ENCODE data around the gene PSMB7.

The PSMB7 gene

GRCh38 chr9:124414612-124415011 lies 630 bp downstream of the PSMB7 start:
- TF ChIP-seq CTCF (IDR thresholded peaks at IDR 0.05; ENCODE audit: low read depth, low read length, missing control alignments): no peak
- H3K4me3 ChIP-seq (replicated peaks; ENCODE audit: low read depth, low read length): peak overlapping the region; percentile 100
- DNase-seq (ENCODE audit: extremely low read depth, low read depth): no peak

GRCh38 chr9:124412228-124412575 lies 3.0 kb downstream of the PSMB7 start:
- DNase-seq (ENCODE audit: extremely low read depth, low read depth): no peak
- no peak overlapping the region; the same call in 1 of the 2 replicates for H3K4me3 ChIP-seq (replicated peaks; ENCODE audit: low read depth, low read length)
- TF ChIP-seq CTCF (IDR thresholded peaks at IDR 0.05; ENCODE audit: low read depth, low read length, missing control alignments): no peak

- TF ChIP-seq CTCF (IDR thresholded peaks at IDR 0.05; ENCODE audit: low read depth, low read length, missing control alignments): no peak
- no peak for DNase-seq (ENCODE audit: extremely low read depth, low read depth)
- peak overlapping the region; percentile 2 for H3K4me3 ChIP-seq (replicated peaks; ENCODE audit: low read depth, low read length)
Observed at GRCh38 chr9:124411514-124412227, 3.6 kb downstream of the PSMB7 start.

GRCh38 chr9:124410321-124410913 lies 4.8 kb downstream of the PSMB7 start:
- peak; percentile 6 for TF ChIP-seq CTCF (IDR thresholded peaks at IDR 0.05; ENCODE audit: low read depth, low read length, missing control alignments)
- DNase-seq (ENCODE audit: extremely low read depth, low read depth): no peak

GRCh38 chr9:124409410-124409809 lies 5.8 kb downstream of the PSMB7 start:
- no peak for TF ChIP-seq CTCF (IDR thresholded peaks at IDR 0.05; ENCODE audit: low read depth, low read length, missing control alignments)
- H3K4me3 ChIP-seq (replicated peaks; ENCODE audit: low read depth, low read length): no peak overlapping the region
- DNase-seq (ENCODE audit: extremely low read depth, low read depth): no peak

More at GRCh38 chr9:124410321-124410913, 4.8 kb downstream of the PSMB7 start:
- no peak overlapping the region for H3K4me3 ChIP-seq (replicated peaks; ENCODE audit: low read depth, low read length)

GRCh38 chr9:124403246-124403645 lies 12.0 kb downstream of the PSMB7 start:
- DNase-seq (ENCODE audit: extremely low read depth, low read depth): no peak
- no peak for TF ChIP-seq CTCF (IDR thresholded peaks at IDR 0.05; ENCODE audit: low read depth, low read length, missing control alignments)

More at GRCh38 chr9:124403246-124403645, 12.0 kb downstream of the PSMB7 start:
- H3K4me3 ChIP-seq (replicated peaks; ENCODE audit: low read depth, low read length): no peak overlapping the region
